HepG2 (cell line): Measurements from ENCODE around the gene TKTL1. TPM values are rescaled to one million over a fixed set of nuclear protein-coding genes. Genes with fewer than 3 reads are reported as not detected.

Experiments used
- CENPT ChIP-seq: sonication (generic); formaldehyde crosslinking; IDR thresholded peaks from 2 replicates; pipeline ENCODE4 v1.8.0; 2022; ENCODE audit warnings: low read depth, mild to moderate bottlenecking, moderate library complexity, missing genetic modification reagents
- CREM ChIP-seq, 2 experiments: sonication (generic) in 1 of 2; formaldehyde crosslinking in 1 of 2; IDR thresholded peaks; 2 replicates each; pipeline versions ENCODE4 v1.4.0 to v1.6.1; 2016 to 2020; ENCODE audit warnings: antibody characterized with exemption in 1 of 2, mild to moderate bottlenecking in 1 of 2, missing genetic modification reagents in 1 of 2
- FOSL1 ChIP-seq: sonication (generic); formaldehyde crosslinking; IDR thresholded peaks from 2 replicates; pipeline ENCODE4 v1.9.0; 2021; ENCODE audit warnings: missing genetic modification reagents, borderline replicate concordance
- ISX ChIP-seq: sonication (generic); formaldehyde crosslinking; conservative IDR thresholded peaks from 2 replicates; pipeline ENCODE4 v1.5.0; 2020; ENCODE audit warnings: missing genetic modification reagents
- MED13 ChIP-seq: sonication (generic); formaldehyde crosslinking; IDR thresholded peaks from 2 replicates; pipeline ENCODE4 v1.5.0; 2020; ENCODE audit warnings: missing genetic modification reagents
- MTA3 ChIP-seq: sonication (generic); formaldehyde crosslinking; IDR thresholded peaks from 2 replicates; pipeline ENCODE4 v1.4.0; 2020; ENCODE audit warnings: missing genetic modification reagents
- MXI1 ChIP-seq: IDR thresholded peaks from 3 replicates; pipeline ENCODE4 v1.6.1; 2012; ENCODE audit warnings: low read depth, low read length, inconsistent platforms, borderline replicate concordance
- RBM39 ChIP-seq: fragments of 200-400 bp; formaldehyde crosslinking; IDR thresholded peaks from one replicate; pipeline ENCODE4 v1.6.1; 2018; ENCODE audit warnings: antibody characterized with exemption, mild to moderate bottlenecking, low read depth, low read length; ENCODE audit not compliant: poor library complexity, severe bottlenecking
- STAT6 ChIP-seq: sonication (generic); formaldehyde crosslinking; IDR thresholded peaks from 2 replicates; pipeline ENCODE4 v1.4.0; 2020; ENCODE audit warnings: missing genetic modification reagents, mild to moderate bottlenecking, borderline replicate concordance
- ZFX ChIP-seq: sonication (generic); formaldehyde crosslinking; IDR thresholded peaks from 2 replicates; pipeline ENCODE4 v1.4.0; 2020; ENCODE audit warnings: mild to moderate bottlenecking, low read depth, missing genetic modification reagents, moderate library complexity
- ZNF281 ChIP-seq: sonication (generic); formaldehyde crosslinking; IDR thresholded peaks from 2 replicates; pipeline ENCODE4 v1.4.0; 2020; ENCODE audit warnings: missing genetic modification reagents, borderline replicate concordance
- ZNF282 ChIP-seq: fragments of 450-650 bp; IDR thresholded peaks from 2 replicates; pipeline ENCODE4 v1.6.1; 2018; ENCODE audit not compliant: partially characterized antibody
- ZNF563 ChIP-seq: sonication (generic); formaldehyde crosslinking; IDR thresholded peaks from 2 replicates; pipeline ENCODE4 v1.8.0; 2022; ENCODE audit warnings: mild to moderate bottlenecking, moderate library complexity, missing genetic modification reagents
- ZNF691 ChIP-seq: sonication (generic); formaldehyde crosslinking; IDR thresholded peaks from 2 replicates; pipeline ENCODE4 v1.4.0; 2020; ENCODE audit warnings: missing genetic modification reagents, low read depth, mild to moderate bottlenecking, borderline replicate concordance
- ZNF777 ChIP-seq: sonication (generic); formaldehyde crosslinking; IDR thresholded peaks from 2 replicates; pipeline ENCODE4 v1.4.0; 2020; ENCODE audit warnings: missing genetic modification reagents
- ZNF878 ChIP-seq: sonication (generic); formaldehyde crosslinking; IDR thresholded peaks from 2 replicates; pipeline ENCODE4 v1.8.1; 2023; ENCODE audit warnings: mild to moderate bottlenecking, missing genetic modification reagents, moderate library complexity
- ZSCAN21 ChIP-seq: sonication (generic); formaldehyde crosslinking; IDR thresholded peaks from 2 replicates; pipeline ENCODE4 v1.8.0; 2022; ENCODE audit warnings: mild to moderate bottlenecking, missing genetic modification reagents, moderate library complexity, borderline replicate concordance
- polyA plus RNA-seq, 8 experiments: library from polyadenylated mRNA; depleted of rRNA in 3 of 8; stranded (reverse) in 7 of 8; unstranded in 1 of 8; fragments of >200 nt; fragmentation: Illumina TruSeq in 4 of 8; extraction: Trizol in 4 of 8; gene quantifications; 2 replicates each; pipeline versions ENCODE4 v1.2.1 to v1.2.3, GENCODE V29; 2011 to 2016; ENCODE audit warnings: low read depth in 4 of 8, missing spikeins in 1 of 8, mixed read lengths in 1 of 8; ENCODE audit not compliant: insufficient read depth in 1 of 8
- total RNA-seq, 5 experiments: library from RNA; depleted of rRNA; stranded (reverse); fragments of >200 nt; fragmentation: Illumina TruSeq; extraction: Trizol; gene quantifications; 2 replicates each; pipeline ENCODE4 v1.2.3, GENCODE V29; 2016; ENCODE audit warnings: low read depth in 1 of 5
- TF ChIP-seq, protein P1 (sequence below): sonication (generic); formaldehyde crosslinking; IDR thresholded peaks from 2 replicates; pipeline ENCODE4 v1.5.0; 2020; ENCODE audit warnings: mild to moderate bottlenecking, missing genetic modification reagents, borderline replicate concordance

TKTL1 gene
- total and polyA plus RNA-seq, 2 of the 13 experiments (the other 11 are each of a cell fraction or from before 2014, with no cell fraction given), result not detected

DNA sequence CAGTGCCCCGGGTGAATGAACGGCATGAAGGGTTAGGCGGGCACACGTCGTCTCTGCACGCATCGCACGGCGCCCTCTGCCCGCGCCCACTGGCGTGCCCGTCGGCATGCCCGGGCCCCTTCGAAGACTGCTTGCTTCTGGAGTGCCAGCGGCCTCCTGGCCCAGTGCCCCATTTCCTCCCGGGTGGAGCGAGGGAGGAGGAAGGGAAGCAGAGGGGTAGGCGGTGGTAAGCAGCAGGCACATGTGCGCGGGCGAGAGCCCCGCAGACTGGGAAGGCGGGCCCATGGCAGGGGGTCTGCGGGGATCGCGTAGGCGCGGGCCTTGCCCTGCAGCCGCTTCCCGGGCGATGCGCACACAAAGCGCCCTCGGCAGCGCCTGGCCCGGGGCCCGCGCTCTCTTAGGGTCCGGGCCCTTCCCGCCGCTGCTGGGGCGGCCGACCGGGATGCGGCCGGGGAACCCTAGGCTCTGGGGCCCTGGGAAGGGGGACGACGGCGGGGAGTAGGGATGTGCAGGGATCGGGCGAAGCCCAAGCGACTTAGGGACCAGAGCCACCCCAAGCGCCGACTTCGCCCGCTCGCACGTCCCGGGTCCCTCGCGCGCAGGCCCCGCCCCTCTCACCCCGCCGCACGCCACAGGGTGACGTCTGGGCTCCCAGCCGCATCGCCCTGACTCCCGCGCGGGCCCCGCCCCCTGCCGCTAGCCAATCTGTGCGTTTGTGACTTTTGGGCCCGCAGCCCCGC, 82.6 kb downstream of the TKTL1 start (continued):
- TF ChIP-seq, protein P1, sequence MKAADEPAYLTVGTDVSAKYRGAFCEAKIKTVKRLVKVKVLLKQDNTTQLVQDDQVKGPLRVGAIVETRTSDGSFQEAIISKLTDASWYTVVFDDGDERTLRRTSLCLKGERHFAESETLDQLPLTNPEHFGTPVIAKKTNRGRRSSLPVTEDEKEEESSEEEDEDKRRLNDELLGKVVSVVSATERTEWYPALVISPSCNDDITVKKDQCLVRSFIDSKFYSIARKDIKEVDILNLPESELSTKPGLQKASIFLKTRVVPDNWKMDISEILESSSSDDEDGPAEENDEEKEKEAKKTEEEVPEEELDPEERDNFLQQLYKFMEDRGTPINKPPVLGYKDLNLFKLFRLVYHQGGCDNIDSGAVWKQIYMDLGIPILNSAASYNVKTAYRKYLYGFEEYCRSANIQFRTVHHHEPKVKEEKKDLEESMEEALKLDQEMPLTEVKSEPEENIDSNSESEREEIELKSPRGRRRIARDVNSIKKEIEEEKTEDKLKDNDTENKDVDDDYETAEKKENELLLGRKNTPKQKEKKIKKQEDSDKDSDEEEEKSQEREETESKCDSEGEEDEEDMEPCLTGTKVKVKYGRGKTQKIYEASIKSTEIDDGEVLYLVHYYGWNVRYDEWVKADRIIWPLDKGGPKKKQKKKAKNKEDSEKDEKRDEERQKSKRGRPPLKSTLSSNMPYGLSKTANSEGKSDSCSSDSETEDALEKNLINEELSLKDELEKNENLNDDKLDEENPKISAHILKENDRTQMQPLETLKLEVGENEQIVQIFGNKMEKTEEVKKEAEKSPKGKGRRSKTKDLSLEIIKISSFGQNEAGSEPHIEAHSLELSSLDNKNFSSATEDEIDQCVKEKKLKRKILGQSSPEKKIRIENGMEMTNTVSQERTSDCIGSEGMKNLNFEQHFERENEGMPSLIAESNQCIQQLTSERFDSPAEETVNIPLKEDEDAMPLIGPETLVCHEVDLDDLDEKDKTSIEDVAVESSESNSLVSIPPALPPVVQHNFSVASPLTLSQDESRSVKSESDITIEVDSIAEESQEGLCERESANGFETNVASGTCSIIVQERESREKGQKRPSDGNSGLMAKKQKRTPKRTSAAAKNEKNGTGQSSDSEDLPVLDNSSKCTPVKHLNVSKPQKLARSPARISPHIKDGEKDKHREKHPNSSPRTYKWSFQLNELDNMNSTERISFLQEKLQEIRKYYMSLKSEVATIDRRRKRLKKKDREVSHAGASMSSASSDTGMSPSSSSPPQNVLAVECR (CRISPR knock-in tag), result no peak; the same call in 1 of the 2 replicates
- TF ChIP-seq MTA3, result no peak
- no peak for TF ChIP-seq RBM39
- no peak for TF ChIP-seq ZSCAN21 (CRISPR knock-in tag)
- TF ChIP-seq ZNF878 (CRISPR knock-in tag), result no peak
- TF ChIP-seq STAT6 (CRISPR knock-in tag), result no peak
- TF ChIP-seq MXI1, result peak; percentile 55; the same call in 1 of the 3 replicates
- TF ChIP-seq CREM (IDR thresholded peaks at IDR 0.05), result no peak
- no peak for TF ChIP-seq CREM (CRISPR knock-in tag; IDR thresholded peaks at IDR 0.05)
- no peak for TF ChIP-seq CENPT (CRISPR knock-in tag)
- TF ChIP-seq ZFX, result peak; percentile 46; the same call in 1 of the 2 replicates
- no peak for TF ChIP-seq MED13 (CRISPR knock-in tag)
- 0 out of 2 replicates have a peak, but pooled peaks have one; percentile 19 for TF ChIP-seq ZNF777 (CRISPR knock-in tag)
- no peak for TF ChIP-seq ZNF281 (CRISPR knock-in tag)
- TF ChIP-seq ZNF691 (CRISPR knock-in tag), result no peak
- peak; percentile 58; the same call in 1 of the 2 replicates for TF ChIP-seq ZNF563 (CRISPR knock-in tag)
- TF ChIP-seq FOSL1 (CRISPR knock-in tag), result no peak
- TF ChIP-seq ZNF282, result no peak
- TF ChIP-seq ISX (CRISPR knock-in tag), result no peak
